Fibroblast of skin of left biceps (primary cell): ENCODE measurements around the gene SLIT1.

Experiments used
- DNase-seq, 2 experiments: peaks; one replicate each; pipeline ENCODE4 v3.0.0-alpha.2; 2013; ENCODE audit warnings: low read depth in 2 of 2

The SLIT1 gene

GRCh38 chr10:97185326-97186058 is at the start of gene SLIT1:
SLIT1 (minus strand) TSS chr10:97185959; CDS start chr10:97185674, 285 bp downstream.
- no peak for DNase-seq

- no peak for DNase-seq
These were observed 49.6 kb upstream of the SLIT1 start for GRCh38 chr10:97235353-97235752.

- no peak for DNase-seq
These were observed 48.6 kb upstream of the SLIT1 start for GRCh38 chr10:97234400-97234799.

GRCh38 chr10:97230146-97230545 is 44.4 kb upstream of the SLIT1 start:
- no peak for DNase-seq

- DNase-seq = no peak
These were observed 43.7 kb upstream of the SLIT1 start for GRCh38 chr10:97229322-97230015.

- DNase-seq = no peak
These were observed 43.0 kb upstream of the SLIT1 start for GRCh38 chr10:97228775-97229157.

- no peak for DNase-seq
These were observed 42.5 kb upstream of the SLIT1 start for GRCh38 chr10:97228130-97228774.

- no peak for DNase-seq
These were observed 40.6 kb upstream of the SLIT1 start for GRCh38 chr10:97226398-97226797.

GRCh38 chr10:97224483-97225435 is 39.0 kb upstream of the SLIT1 start:
- no peak for DNase-seq

- DNase-seq = no peak
These were observed 36.7 kb upstream of the SLIT1 start for GRCh38 chr10:97222326-97222961.

GRCh38 chr10:97220355-97220754 is 34.6 kb upstream of the SLIT1 start:
- DNase-seq = no peak

GRCh38 chr10:97217299-97217698 is 31.5 kb upstream of the SLIT1 start:
- no peak for DNase-seq

- no peak for DNase-seq
These were observed 30.0 kb upstream of the SLIT1 start for GRCh38 chr10:97215619-97216260.

GRCh38 chr10:97213431-97213830 is 27.7 kb upstream of the SLIT1 start:
- no peak for DNase-seq

GRCh38 chr10:97211229-97211628 is 25.5 kb upstream of the SLIT1 start:
- no peak for DNase-seq

- DNase-seq = peak in 1 of 2 experiments; percentile 25
These were observed 24.8 kb upstream of the SLIT1 start for GRCh38 chr10:97210543-97210960.

- no peak for DNase-seq
These were observed 22.1 kb upstream of the SLIT1 start for GRCh38 chr10:97207756-97208346.

- no peak for DNase-seq
These were observed 21.4 kb upstream of the SLIT1 start for GRCh38 chr10:97207131-97207530.

- DNase-seq = no peak
These were observed 19.3 kb upstream of the SLIT1 start for GRCh38 chr10:97204826-97205679.
